ENCODE results near the gene IQCE.

The IQCE gene

GRCh38 chr7:2576742-2577491 lies 18.1 kb downstream of the IQCE start:
- no peak for DNase-seq
- Histone ChIP-seq H3K36me3 (peaks cover 25% of the 10 kb centered on the region), H3K9me3 (ENCODE audit: severe bottlenecking) (no peaks in the 10 kb centered on the region), H3K27ac (no peak overlapping the region), H3K27me3 (ENCODE audit: insufficient read depth, low read depth, severe bottlenecking) (no peaks in the 10 kb centered on the region), H3K4me3 (ENCODE audit: low read depth, low read length) (no peak overlapping the region)
- no peak for TF ChIP-seq CTCF (IDR thresholded peaks at IDR 0.05; ENCODE audit: low read depth, low read length)

- Histone ChIP-seq H3K36me3 (peaks cover 21% of the 10 kb centered on the region), H3K9me3 (ENCODE audit: severe bottlenecking) (no peaks in the 10 kb centered on the region), H3K4me3 (ENCODE audit: low read depth, low read length) (no peak overlapping the region), H3K27ac (no peak overlapping the region), H3K27me3 (ENCODE audit: insufficient read depth, low read depth, severe bottlenecking) (no peaks in the 10 kb centered on the region)
- TF ChIP-seq CTCF (IDR thresholded peaks at IDR 0.05; ENCODE audit: low read depth, low read length), result no peak
- no peak for DNase-seq
Measured at GRCh38 chr7:2577914-2578680, 19.3 kb downstream of the IQCE start.

- no peak for TF ChIP-seq CTCF (IDR thresholded peaks at IDR 0.05; ENCODE audit: low read depth, low read length)
- Histone ChIP-seq H3K36me3 (peaks cover 20% of the 10 kb centered on the region), H3K27me3 (ENCODE audit: insufficient read depth, low read depth, severe bottlenecking) (no peaks in the 10 kb centered on the region), H3K4me3 (ENCODE audit: low read depth, low read length) (no peak overlapping the region), H3K9me3 (ENCODE audit: severe bottlenecking) (no peaks in the 10 kb centered on the region), H3K27ac (no peak overlapping the region)
- DNase-seq, result no peak
Measured at GRCh38 chr7:2580636-2581035, 21.9 kb downstream of the IQCE start.

GRCh38 chr7:2582006-2582735 lies 23.4 kb downstream of the IQCE start:
- Histone ChIP-seq H3K4me3 (ENCODE audit: low read depth, low read length) (no peak overlapping the region), H3K36me3 (peaks cover 25% of the 10 kb centered on the region), H3K9me3 (ENCODE audit: severe bottlenecking) (no peaks in the 10 kb centered on the region), H3K27ac (no peak overlapping the region), H3K27me3 (ENCODE audit: insufficient read depth, low read depth, severe bottlenecking) (no peaks in the 10 kb centered on the region)
- DNase-seq, result no peak
- TF ChIP-seq CTCF (IDR thresholded peaks at IDR 0.05; ENCODE audit: low read depth, low read length), result no peak

GRCh38 chr7:2583798-2584580 lies 25.2 kb downstream of the IQCE start:
- Histone ChIP-seq H3K9me3 (ENCODE audit: severe bottlenecking) (no peaks in the 10 kb centered on the region), H3K36me3 (peaks cover 27% of the 10 kb centered on the region), H3K4me3 (ENCODE audit: low read depth, low read length) (no peak overlapping the region), H3K27ac (no peak overlapping the region), H3K27me3 (ENCODE audit: insufficient read depth, low read depth, severe bottlenecking) (no peaks in the 10 kb centered on the region)
- no peak for DNase-seq
- no peak for TF ChIP-seq CTCF (IDR thresholded peaks at IDR 0.05; ENCODE audit: low read depth, low read length)
